HG02884 (cell line): ENCODE data around the gene SKA3.

ENCODE experiments used
- ATAC-seq: cut with Tn5 transposase; IDR thresholded peaks from one replicate; pipeline ENCODE4 v1.9.1; 2021; ENCODE audit warnings: mild to moderate bottlenecking, moderate library complexity; ENCODE audit not compliant: unreplicated experiment

SKA3 gene

DNA sequence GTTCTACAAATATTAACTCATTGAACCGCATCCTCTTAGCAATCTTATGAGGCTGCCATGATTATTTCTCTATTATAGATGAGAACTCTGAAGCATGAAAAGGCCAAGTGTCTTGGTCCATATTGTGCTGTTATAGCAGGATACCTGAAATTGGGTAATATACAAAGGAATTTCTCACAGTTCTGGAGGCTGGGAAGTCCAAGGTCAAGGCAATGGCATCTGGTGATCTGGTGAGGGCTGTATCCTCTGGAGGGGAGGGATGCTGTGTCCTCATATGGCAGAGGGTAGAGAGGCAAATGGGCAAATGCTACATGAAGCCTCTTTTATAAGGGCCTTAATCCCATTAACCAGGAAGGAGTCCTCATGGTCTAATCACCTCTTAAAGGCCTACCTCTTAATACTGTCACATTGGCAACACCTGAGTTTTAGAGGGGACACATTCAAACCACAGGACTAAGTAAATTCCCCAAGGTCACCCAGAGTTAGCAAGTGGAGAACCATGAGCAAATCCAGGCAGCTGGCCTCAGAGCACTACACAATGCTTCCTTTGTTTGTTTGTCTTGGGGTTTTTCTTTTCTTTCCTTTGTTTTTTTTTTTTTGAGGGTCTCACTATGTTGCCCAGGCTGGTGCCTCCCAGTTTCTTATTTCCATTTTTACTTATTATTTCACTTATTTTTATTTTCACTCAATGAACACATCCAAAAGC lies 59.1 kb downstream of the SKA3 start:
- no peak for ATAC-seq

DNA sequence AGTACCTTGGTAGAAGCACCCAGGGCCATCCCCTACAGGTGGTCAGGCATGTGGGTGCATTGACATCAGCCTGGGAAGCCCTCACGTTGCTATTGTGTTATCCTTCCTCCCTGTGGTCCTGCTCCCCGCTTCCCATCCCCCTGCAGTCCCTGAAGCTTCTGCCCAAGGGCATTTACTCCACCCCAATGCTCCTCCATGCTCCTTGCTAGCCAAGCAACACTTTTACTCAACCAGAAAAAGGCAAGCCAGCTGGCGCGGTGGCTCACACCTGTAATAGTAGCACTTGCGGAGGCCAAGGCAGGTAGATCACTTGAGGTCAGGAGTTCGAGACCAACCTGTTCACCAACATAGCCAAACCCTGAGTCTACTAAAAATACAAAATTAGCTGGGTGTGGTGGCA lies 60.2 kb downstream of the SKA3 start:
- no peak for ATAC-seq

DNA sequence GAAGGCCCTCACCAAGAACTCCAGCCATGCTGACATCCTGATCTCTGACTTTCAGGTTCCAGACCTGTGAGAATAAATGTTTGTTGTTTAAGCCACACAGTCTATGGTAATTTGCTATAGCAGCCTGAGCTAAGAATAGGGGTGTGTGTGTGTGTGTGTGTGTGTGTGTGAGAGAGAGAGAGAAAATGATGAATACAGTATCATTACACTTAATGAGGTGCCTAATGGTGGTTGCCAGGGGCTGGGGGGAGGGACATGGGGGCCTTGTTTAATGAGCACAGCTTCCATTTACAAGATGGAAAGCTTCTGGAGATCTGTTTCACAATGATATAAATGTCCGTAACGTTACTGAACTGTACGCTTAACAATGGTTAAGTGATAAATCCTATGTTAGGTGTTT lies 61.1 kb downstream of the SKA3 start:
- ATAC-seq, result no peak

DNA sequence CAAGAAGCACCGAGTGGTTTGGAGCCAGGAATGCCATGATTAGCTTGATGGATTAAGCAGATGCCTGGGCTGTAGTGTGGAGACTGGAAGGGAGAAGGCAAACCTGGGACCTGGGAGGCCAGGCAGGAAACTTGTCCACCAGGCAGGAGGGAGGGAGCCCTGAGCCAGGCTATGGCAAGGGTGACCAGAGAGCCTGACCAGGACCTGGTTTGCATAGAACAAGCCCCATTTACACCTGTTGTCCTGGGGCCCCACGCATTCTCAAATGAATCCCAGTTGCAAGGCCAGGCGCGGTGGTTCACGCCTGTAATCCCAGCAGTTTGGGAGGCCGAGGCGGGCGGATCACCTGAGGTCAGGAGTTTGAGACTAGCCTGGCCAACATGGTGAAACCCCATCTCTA lies 64.8 kb downstream of the SKA3 start:
- ATAC-seq, result no peak

DNA sequence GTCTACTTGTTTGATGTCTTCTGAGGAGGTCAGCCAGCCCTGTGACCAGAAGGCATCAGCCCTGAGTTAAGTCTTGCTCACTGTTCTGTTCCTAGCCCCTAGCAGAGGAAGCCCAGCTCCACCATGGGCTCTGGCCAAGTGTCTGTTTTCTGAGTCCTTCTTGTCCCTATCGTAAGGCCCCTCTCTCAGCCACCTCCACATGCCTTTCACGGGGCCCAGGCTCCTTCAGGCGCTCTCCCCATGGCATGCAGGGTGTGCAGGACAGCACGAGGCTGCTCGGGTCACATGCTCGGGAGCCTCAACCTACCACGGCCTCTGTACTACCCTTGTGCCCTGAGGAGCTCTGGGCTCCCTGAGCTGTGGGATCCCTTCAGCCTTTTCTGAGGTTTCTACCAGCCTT lies 67.2 kb downstream of the SKA3 start:
- ATAC-seq, result no peak

DNA sequence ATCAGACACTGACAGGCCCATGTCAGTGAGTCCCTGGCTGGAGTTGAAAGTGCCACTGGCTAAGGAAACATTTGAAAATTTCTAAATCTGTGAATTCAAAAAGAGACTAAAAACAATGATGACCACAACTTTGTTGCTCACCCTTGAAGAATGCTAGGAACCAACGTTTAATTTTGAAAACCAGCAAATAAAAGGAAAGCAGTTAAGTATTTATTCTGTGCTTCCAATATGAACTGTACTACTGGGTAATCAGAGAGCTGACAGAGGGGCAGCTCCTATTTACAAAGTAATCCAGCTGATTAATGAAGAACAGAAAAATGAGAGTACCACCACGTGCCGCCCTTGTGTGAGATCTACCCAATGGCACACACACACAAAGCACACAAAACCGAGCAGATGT lies 70.3 kb downstream of the SKA3 start:
- ATAC-seq, result no peak

DNA sequence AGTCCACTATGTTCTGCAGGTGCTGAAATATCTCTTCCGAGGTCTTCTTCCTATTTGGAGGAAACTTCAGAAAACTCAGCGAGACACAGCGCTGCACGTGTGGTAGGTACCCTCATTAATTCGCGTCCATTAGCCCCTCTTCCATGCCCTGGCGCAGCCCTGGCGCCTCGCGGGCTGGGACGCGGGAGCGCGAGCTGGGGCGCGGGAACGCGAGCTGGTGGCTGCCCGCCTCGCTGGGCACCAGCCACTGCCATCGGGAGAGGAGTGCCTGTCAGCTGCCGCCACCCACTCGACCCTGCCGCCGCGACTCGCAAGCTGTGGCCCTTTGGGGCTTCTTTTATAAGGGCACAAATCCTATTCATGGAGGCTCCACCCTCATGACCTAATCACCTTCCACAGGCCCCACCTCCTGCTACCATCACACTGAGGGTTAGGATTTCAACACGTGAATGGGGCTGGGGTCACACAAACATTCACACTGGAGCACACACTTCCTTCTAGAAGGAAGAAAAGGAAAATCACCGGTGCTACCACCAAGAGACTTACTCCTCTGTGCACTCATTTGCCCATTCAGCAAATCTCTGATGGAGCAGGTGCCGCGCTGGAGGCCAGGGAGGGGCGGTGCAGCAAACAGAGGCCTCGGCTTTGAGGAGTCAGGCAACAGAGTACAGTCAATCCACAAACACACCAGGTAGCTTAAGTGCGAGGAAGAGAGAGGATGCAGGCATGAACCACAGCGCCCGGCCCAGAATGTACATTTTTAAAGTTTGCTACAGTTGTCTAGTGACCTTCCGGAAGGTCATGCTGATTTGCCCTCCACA lies 71.9 kb downstream of the SKA3 start:
- no peak for ATAC-seq
